ENCODE data around the gene TUBA1A. TPM values are rescaled to one million over a fixed set of nuclear protein-coding genes. Genes with fewer than 3 reads are reported as not detected.

The TUBA1A gene
- total RNA-seq, 6 donors from 2014 or later, result 54.2 to 191 (median 122) TPM

- no peaks in the 10 kb centered on the region for H3K36me3 ChIP-seq
- peak; percentile 42 to 90 for ATAC-seq (ENCODE audit: low FRiP score in 2 of 2)
- whole genome bisulfite sequencing, 2 donors, result 39 to 54% methylated on average over 7 of the region's 7 CpGs
- peak; percentile 54 to 90 for DNase-seq
- H3K27ac ChIP-seq, result peak overlapping the region in 3 of 4 donors; percentile 42 to 65 (median 57)
- H3K9me3 ChIP-seq, result no peaks in the 10 kb centered on the region
- no peak overlapping the region for H3K4me3 ChIP-seq
- peak in 2 of 6 experiments; percentile 23 for TF ChIP-seq CTCF (IDR thresholded peaks at IDR 0.05)
- TF ChIP-seq EP300 (IDR thresholded peaks at IDR 0.05), result no peak
- TF ChIP-seq POLR2AphosphoS5 (IDR thresholded peaks at IDR 0.05), result peak in 1 of 2 donors; percentile 43
- no peaks in the 10 kb centered on the region for H3K27me3 ChIP-seq
- H3K4me1 ChIP-seq, result peaks cover 0 to 37% (median 28%) of the 10 kb centered on the region in 4 donors
These were observed 36.8 kb upstream of the TUBA1A start for GRCh38 chr12:49225576-49226166.

GRCh38 chr12:49223590-49224369, 34.9 kb upstream of the TUBA1A start:
- ATAC-seq (ENCODE audit: low FRiP score in 2 of 2) (no peak), DNase-seq (no peak)
- no peaks in the 10 kb centered on the region for H3K36me3 ChIP-seq
- H3K4me3 ChIP-seq, result no peak overlapping the region
- no peaks in the 10 kb centered on the region for H3K9me3 ChIP-seq
- peak overlapping the region in 2 of 4 donors; percentile 77 to 80 for H3K27ac ChIP-seq
- no peaks in the 10 kb centered on the region for H3K27me3 ChIP-seq
- H3K4me1 ChIP-seq, result peaks cover 0 to 29% (median 26%) of the 10 kb centered on the region in 4 donors
- TF ChIP-seq EP300 (IDR thresholded peaks at IDR 0.05), result no peak
- WGBS, 2 donors, result 81 to 90% methylated on average over 3 of the region's 3 CpGs

GRCh38 chr12:49223122-49223521, 34.2 kb upstream of the TUBA1A start:
- no peaks in the 10 kb centered on the region for H3K9me3 ChIP-seq
- H3K27ac ChIP-seq, result peak overlapping the region; percentile 70 to 80 (median 76)
- H3K4me3 ChIP-seq, result no peak overlapping the region
- H3K4me1 ChIP-seq, result peaks cover 0 to 29% (median 26%) of the 10 kb centered on the region in 4 donors
- DNase-seq, result no peak
- no peaks in the 10 kb centered on the region for H3K36me3 ChIP-seq
- H3K27me3 ChIP-seq, result no peaks in the 10 kb centered on the region
- WGBS, 2 donors, result 87 to 100% methylated on average over 1 of the region's 1 CpG
- TF ChIP-seq CTCF (IDR thresholded peaks at IDR 0.05), result no peak
- no peak for TF ChIP-seq EP300 (IDR thresholded peaks at IDR 0.05)
- no peak for ATAC-seq (ENCODE audit: low FRiP score in 2 of 2)

GRCh38 chr12:49220972-49221371, 32.1 kb upstream of the TUBA1A start:
- no peak overlapping the region for H3K27ac ChIP-seq
- H3K9me3 ChIP-seq, result no peaks in the 10 kb centered on the region
- WGBS, 2 donors, result 78 to 79% methylated on average over 4 of the region's 4 CpGs
- TF ChIP-seq EP300 (IDR thresholded peaks at IDR 0.05), result no peak
- no peak for TF ChIP-seq CTCF (IDR thresholded peaks at IDR 0.05)
- TF ChIP-seq POLR2A (IDR thresholded peaks at IDR 0.05), result no peak
- TF ChIP-seq POLR2AphosphoS5 (IDR thresholded peaks at IDR 0.05), result no peak
- no peak for DNase-seq
- H3K27me3 ChIP-seq, result no peaks in the 10 kb centered on the region
- no peak overlapping the region for H3K4me3 ChIP-seq
- H3K36me3 ChIP-seq, result no peaks in the 10 kb centered on the region
- H3K4me1 ChIP-seq, result peaks cover 0 to 26% (median 23%) of the 10 kb centered on the region in 4 donors
- ATAC-seq (ENCODE audit: low FRiP score in 2 of 2), result no peak

- DNase-seq (no peak), ATAC-seq (ENCODE audit: low FRiP score in 2 of 2) (no peak)
- H3K4me1 ChIP-seq, result peaks cover 9 to 26% (median 19%) of the 10 kb centered on the region in 4 donors
- 84 to 92% methylated on average over 11 of the region's 11 CpGs for WGBS, 2 donors
- no peaks in the 10 kb centered on the region for H3K9me3 ChIP-seq
- no peaks in the 10 kb centered on the region for H3K27me3 ChIP-seq
- H3K4me3 ChIP-seq, result no peak overlapping the region
- TF ChIP-seq EP300 (IDR thresholded peaks at IDR 0.05) (no peak), CTCF (IDR thresholded peaks at IDR 0.05) (no peak), POLR2A (IDR thresholded peaks at IDR 0.05) (no peak), POLR2AphosphoS5 (IDR thresholded peaks at IDR 0.05) (no peak)
- H3K27ac ChIP-seq, result no peak overlapping the region
- H3K36me3 ChIP-seq, result no peaks in the 10 kb centered on the region
These were observed 30.6 kb upstream of the TUBA1A start for GRCh38 chr12:49219417-49220026.
